Cardiac fibroblast (primary cell): ENCODE measurements around the gene COL12A1.

Source experiments
- DNase-seq, 2 donors: peaks; one replicate each; pipeline versions ENCODE4 v3.0.0 to v3.0.0-alpha.2; 2010; ENCODE audit warnings: low read depth in 2 of 2
- H3K4me3 ChIP-seq, 2 donors: replicated peaks in 1 of 2; 1 replicate in 1 of 2; 2 replicates in 1 of 2; pipeline ENCODE4 v1.5.1; 2011; ENCODE audit warnings: low read depth in 2 of 2, low read length in 2 of 2, mild to moderate bottlenecking in 2 of 2, moderate library complexity in 1 of 2
- TF ChIP-seq, protein P1 (sequence below): IDR thresholded peaks from one replicate; pipeline ENCODE4 v1.5.1; 2011; ENCODE audit warnings: low read depth, mild to moderate bottlenecking, low read length, inconsistent platforms

COL12A1 gene

DNA sequence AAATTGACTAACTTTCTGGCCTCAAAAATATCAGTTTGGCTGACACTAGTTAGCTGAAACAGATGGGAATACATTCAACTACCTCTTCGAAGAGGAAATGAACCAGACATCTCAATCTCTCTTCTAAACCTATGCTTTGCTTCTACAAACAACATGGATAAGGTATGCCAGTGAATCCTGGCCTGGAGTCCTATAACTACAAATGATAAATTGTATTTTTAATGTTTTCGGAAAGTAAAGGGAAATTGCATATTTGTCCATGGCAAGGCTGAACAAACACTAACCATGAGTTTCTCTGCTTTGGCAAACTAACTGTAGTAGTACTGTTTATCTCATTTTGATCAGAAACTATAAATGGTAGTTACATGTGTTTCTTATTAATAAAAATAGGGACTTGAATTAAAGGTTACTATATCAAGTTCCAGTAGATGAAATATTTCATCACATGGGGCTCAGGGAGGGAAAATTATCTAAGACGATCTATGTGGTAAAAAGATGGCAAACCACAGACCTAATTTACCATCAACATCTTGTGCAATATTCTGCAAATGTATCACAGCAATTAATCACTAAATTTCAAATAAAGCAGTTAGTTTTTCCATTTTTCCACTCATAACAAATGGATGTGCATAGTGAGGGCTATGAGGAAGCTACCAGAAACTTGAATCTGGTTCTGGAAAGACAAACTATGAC is 76.8 kb downstream of the COL12A1 start:
- H3K4me3 ChIP-seq, result no peak overlapping the region
- TF ChIP-seq, protein P1, sequence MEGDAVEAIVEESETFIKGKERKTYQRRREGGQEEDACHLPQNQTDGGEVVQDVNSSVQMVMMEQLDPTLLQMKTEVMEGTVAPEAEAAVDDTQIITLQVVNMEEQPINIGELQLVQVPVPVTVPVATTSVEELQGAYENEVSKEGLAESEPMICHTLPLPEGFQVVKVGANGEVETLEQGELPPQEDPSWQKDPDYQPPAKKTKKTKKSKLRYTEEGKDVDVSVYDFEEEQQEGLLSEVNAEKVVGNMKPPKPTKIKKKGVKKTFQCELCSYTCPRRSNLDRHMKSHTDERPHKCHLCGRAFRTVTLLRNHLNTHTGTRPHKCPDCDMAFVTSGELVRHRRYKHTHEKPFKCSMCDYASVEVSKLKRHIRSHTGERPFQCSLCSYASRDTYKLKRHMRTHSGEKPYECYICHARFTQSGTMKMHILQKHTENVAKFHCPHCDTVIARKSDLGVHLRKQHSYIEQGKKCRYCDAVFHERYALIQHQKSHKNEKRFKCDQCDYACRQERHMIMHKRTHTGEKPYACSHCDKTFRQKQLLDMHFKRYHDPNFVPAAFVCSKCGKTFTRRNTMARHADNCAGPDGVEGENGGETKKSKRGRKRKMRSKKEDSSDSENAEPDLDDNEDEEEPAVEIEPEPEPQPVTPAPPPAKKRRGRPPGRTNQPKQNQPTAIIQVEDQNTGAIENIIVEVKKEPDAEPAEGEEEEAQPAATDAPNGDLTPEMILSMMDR, result no peak
- peak in 1 of 2 donors; percentile 55 for DNase-seq

DNA sequence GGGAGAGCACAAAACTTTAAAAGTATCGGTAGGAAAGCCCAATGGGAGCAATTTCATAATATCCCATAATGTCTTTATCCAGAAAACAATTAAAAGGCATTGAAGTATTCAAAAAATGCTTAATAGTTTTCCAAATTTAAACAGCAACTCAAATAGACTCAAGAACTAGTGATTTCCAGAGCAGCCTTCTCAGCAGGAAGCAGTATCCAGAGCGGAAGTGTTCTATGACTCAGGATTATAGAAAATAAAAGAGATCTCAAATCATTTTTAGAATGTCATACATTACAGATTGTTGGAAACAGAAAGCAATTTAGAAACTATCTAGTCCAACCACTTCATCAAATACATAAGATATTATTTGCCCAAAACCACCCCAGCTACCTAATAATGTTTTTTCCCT is 79.3 kb downstream of the COL12A1 start:
- no peak for DNase-seq
- H3K4me3 ChIP-seq, result no peak overlapping the region
- TF ChIP-seq, protein P1, result no peak

DNA sequence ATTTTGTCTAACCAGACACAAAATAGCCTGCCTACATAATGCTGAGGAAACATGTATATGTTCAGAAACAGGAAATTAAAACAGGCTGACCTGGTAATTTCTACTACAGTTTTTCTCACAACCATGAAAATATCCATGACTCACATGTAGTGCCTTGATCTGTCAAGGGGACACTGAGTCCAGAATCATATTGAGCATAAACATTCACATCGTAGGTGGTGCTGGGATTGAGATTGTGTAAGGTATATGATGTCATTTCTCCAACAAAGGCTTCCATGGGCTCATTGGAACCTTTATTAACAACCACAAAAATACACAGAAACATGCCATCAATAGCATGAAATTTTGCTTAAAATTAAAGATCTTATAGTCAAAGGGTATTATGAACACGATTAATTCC is 80.9 kb downstream of the COL12A1 start:
- TF ChIP-seq, protein P1, result no peak
- DNase-seq, result peak in 1 of 2 donors; percentile 57
- no peak overlapping the region for H3K4me3 ChIP-seq

DNA sequence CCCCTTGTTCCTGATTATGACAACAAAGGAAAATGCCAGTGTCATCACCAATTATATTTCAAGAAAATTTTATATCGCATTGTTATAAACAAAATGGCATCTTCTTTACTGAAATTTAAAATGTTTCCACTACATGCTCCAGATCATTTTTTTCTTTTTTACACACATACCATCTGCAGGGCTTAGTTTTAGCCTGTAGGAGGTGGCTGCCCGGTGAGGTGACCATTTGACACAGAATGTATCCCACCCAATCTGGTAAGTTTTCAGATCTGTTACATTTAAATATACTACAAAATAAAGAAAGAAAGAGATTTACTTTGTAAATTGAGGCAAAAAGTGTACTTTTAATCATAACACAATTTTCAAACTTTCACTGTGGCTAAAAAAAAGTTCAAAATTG is 81.8 kb downstream of the COL12A1 start:
- no peak for DNase-seq
- no peak overlapping the region for H3K4me3 ChIP-seq
- TF ChIP-seq, protein P1, result no peak

DNA sequence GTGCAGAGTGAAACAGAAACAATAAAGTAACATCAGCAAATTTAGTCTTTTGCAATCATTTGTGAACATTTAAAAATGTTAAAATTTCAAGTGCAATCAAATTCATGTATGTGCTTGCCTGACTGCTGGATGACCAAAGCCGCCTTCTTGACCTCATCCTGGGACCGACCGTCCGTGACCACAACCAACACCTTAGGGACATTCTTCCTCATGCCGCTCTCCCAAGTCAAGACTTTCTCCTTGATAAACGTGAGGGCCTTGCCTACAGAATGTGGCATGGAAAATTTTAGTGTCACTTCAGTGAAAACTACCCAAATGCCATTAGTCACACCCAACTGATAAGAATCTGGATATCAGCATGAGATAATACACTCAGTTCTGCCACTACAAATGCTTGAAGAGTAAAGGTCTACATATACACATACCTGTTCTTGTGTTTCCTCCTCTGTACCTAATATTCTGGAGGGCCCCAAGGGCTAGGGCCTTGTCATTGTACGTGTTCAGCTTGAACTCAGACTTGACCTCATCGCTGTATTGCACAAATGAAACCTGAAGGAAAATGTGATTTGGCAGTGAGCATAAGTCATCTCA is 86.8 kb downstream of the COL12A1 start:
- TF ChIP-seq, protein P1, result no peak
- H3K4me3 ChIP-seq, result no peak overlapping the region

DNA sequence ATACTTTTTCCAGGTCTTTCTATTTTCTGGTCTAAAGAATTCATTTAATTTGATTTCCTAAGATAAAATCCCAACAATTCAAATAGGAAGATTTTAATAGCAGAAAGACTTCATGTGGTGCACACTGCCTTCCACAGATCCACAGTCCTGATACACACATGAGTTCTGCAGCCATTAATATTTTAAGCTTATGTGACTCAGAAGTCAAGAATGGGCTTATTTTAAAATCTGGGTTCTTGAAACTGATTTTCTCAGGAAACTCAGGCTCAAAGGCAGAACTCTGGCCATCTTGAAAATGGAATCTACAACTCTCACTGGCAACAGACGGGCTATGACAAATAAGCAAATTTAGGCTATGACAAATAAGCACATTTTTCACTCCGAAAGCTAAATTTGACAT is 88.2 kb downstream of the COL12A1 start:
- no peak overlapping the region for H3K4me3 ChIP-seq
- peak in 1 of 2 donors; percentile 57 for DNase-seq
- TF ChIP-seq, protein P1, result no peak

More for the DNA sequence above, 86.8 kb downstream of the COL12A1 start:
- no peak for DNase-seq
